Natural killer cell (primary cell): ENCODE data around the gene IPO4. TPM values are rescaled to one million over a fixed set of nuclear protein-coding genes. Genes with fewer than 3 reads are reported as not detected.

Experiments used
- ATAC-seq, 3 donors: fragments of 150-1000 bp in 2 of 3; fragments of 200-7000 bp in 1 of 3; cut with Tn5 transposase; 1 replicate in 1 of 3; 2 replicates in 2 of 3; pipeline ENCODE4 v1.10.0; 2021; ENCODE audit warnings: mild to moderate bottlenecking in 2 of 3, moderate library complexity in 2 of 3
- DNase-seq, 2 donors: peaks; one replicate each; pipeline versions ENCODE4 v3.0.0 to v3.0.0-alpha.2; 2013 to 2021; ENCODE audit warnings: mixed read lengths in 1 of 2
- H3K27ac ChIP-seq: one replicate; pipeline ENCODE4 v1.5.1; 2013; ENCODE audit warnings: mild to moderate bottlenecking, low read length
- H3K27me3 ChIP-seq: one replicate; pipeline ENCODE4 v1.6.1; 2013; ENCODE audit warnings: low read length; ENCODE audit not compliant: control insufficient read depth, insufficient read depth
- H3K36me3 ChIP-seq: one replicate; pipeline ENCODE4 v1.6.1; 2013; ENCODE audit warnings: low read length; ENCODE audit not compliant: control insufficient read depth, insufficient read depth
- H3K4me1 ChIP-seq: one replicate; pipeline ENCODE4 v1.6.1; 2013; ENCODE audit warnings: low read length; ENCODE audit not compliant: control insufficient read depth, insufficient read depth
- H3K4me3 ChIP-seq: one replicate; pipeline ENCODE4 v1.5.1; 2013; ENCODE audit warnings: low read length
- H3K9me3 ChIP-seq: one replicate; pipeline ENCODE4 v1.6.1; 2013; ENCODE audit warnings: low read length; ENCODE audit not compliant: control insufficient read depth, insufficient read depth
- H3K27ac Mint-ChIP-seq, 2 donors: one replicate each; pipeline ENCODE4 v1.8.0; 2022; ENCODE audit warnings: mild to moderate bottlenecking in 2 of 2, mixed read lengths in 2 of 2, moderate library complexity in 1 of 2
- H3K27me3 Mint-ChIP-seq, 2 donors: one replicate each; pipeline ENCODE4 v1.8.0; 2022; ENCODE audit warnings: low read depth in 2 of 2, mixed read lengths in 2 of 2
- H3K36me3 Mint-ChIP-seq: one replicate; pipeline ENCODE4 v1.8.0; 2022; ENCODE audit warnings: mixed read lengths
- H3K4me1 Mint-ChIP-seq, 2 donors: one replicate each; pipeline ENCODE4 v1.8.0; 2022; ENCODE audit warnings: mixed read lengths in 2 of 2
- H3K4me3 Mint-ChIP-seq: one replicate; pipeline ENCODE4 v1.8.0; 2022; ENCODE audit warnings: mild to moderate bottlenecking, moderate library complexity, mixed read lengths
- H3K9me3 Mint-ChIP-seq, 2 donors: one replicate each; pipeline ENCODE4 v1.8.0; 2022; ENCODE audit warnings: mixed read lengths in 2 of 2
- CTCF ChIP-seq: fragments of 200-600 bp; IDR thresholded peaks from one replicate; pipeline ENCODE4 v1.8.0; 2022; ENCODE audit warnings: antibody characterized with exemption
- WGBS: methylation state at CpG from one replicate; pipeline ENCODE4 v1.1.7; 2013; ENCODE audit warnings: missing lambda C conversion rate; ENCODE audit not compliant: insufficient coverage; 5-methylcytosine and 5-hydroxymethylcytosine counted together
- intact Hi-C: fragments of 100-400 bp; cut with micrococcal nuclease; formaldehyde crosslinking; loops from one replicate; pipeline ENCODE4 v1.14.2; 2022
- total RNA-seq, 4 donors: library from RNA; stranded (reverse); fragments of 120-200 nt in 1 of 4; gene quantifications; one replicate each; pipeline versions ENCODE4 v1.2.3 to v1.2.4, GENCODE V29; 2013 to 2022

IPO4 gene
- total RNA-seq, 3 donors from 2014 or later (not counting 1 experiment from before 2014, with no cell fraction given): 46.2 to 61.5 (median 51.9) TPM

DNA sequence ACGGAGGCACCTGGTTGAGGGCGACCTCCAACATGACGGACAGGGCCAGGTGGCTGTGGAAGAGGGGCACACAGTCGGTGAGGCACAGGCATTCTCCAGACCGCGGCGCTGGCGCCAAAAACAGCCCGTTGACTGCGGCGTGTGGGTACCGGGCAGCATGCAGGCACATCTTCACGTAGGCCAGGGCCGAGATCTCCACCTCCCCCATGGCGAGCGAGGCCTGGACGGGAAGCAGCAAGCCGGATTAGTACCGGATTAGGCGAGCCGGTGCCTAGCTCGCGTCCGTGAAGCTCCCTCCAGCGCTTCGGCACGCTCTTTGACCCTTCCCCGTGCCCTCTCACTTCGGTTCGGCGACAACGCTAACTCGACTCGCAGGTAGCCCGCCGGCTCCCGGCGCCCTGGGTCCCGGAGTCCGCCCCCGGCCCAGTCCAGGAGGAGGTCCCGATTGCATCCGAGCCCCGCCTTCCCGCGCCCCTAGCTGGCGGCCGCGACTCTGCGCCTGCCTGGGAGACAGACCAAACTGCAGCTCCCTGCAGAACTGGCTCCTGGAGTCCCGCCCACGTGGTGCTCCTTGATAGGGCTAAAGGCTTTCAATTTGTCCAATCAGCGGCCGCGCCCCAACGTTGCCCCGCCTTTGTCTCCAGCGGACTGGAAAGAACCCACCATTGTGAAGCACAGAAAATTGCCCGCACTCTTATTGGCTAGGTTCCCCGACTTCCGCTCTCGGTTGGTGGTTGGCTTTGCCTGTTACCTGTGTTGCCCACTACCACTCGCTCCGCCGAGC is 47.3 kb downstream of the IPO4 start, which contains the start of gene EMC9:
EMC9 (minus strand) TSS at position 495 of the 784 bp plus-strand sequence; CDS start at position 208, 287 bp downstream.
- TF ChIP-seq CTCF: peak; percentile 20
- H3K27ac ChIP-seq: peak within 1 kb of the TSS; percentile 75
- H3K9me3 ChIP-seq: no peaks in the 10 kb centered on the region
- H3K27me3 ChIP-seq: no peaks in the 10 kb centered on the region
- H3K4me1 Mint-ChIP-seq: peaks cover 54 to 73% of the 10 kb centered on the region in 2 donors
- intact Hi-C loops: loop anchor here (1.0 kb wide), 1 partner anchor 27 kb away; the partner anchor contains the start of genes DCAF11 and NRL
- H3K27me3 Mint-ChIP-seq: no peaks in the 10 kb centered on the region
- H3K4me3 Mint-ChIP-seq: peak within 1 kb of the TSS; percentile 73
- peak within 1 kb of the TSS; percentile 86 to 93 for H3K27ac Mint-ChIP-seq
- DNase-seq (peak; percentile 98 to 99), ATAC-seq (peak; percentile 89 to 97 (median 91))
- H3K9me3 Mint-ChIP-seq: no peaks in the 10 kb centered on the region
- peaks cover 7% of the 10 kb centered on the region for H3K36me3 Mint-ChIP-seq
- H3K4me3 ChIP-seq: peak within 1 kb of the TSS; percentile 59
- peaks cover 43% of the 10 kb centered on the region for H3K36me3 ChIP-seq
- H3K4me1 ChIP-seq: peaks cover 55% of the 10 kb centered on the region
- under 1% methylated on average over 65 of the region's 65 CpGs for WGBS

DNA sequence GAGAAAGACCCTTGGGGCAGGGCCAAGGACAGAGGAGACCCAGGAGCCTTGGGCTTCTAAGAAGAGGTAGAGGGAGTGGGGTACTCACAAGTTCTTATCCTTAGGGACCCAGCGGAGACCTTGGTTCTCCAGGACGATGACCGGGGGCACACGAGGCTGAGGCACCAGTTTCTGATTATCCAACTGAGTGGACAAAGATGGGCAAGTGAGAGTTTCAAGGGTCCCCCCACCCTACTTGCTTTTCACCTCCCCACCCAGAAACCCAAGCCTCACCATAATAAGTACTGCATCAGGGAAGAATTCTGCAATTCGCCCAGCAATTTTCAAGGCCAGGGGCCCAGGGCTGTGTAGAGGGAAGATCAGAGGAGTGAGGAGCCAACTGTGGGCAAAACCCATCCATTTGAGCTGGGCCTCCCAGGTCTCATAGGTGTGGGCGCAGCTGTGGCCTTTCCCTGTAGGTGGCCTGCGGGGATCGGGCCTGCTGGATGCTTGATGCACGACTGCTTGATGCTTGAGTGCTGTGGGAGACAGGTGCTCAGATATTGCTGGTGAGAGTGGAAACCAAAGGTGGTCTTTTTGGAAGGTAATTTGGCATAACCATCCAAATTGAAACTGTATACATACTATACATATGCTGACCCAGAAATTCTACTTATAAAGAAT is 49.2 kb downstream of the IPO4 start:
- H3K4me1 Mint-ChIP-seq: peaks cover 47 to 63% of the 10 kb centered on the region in 2 donors
- Histone ChIP-seq H3K4me1 (peaks cover 46% of the 10 kb centered on the region), H3K9me3 (no peaks in the 10 kb centered on the region), H3K27ac (no peak overlapping the region), H3K36me3 (peaks cover 40% of the 10 kb centered on the region), H3K27me3 (no peaks in the 10 kb centered on the region), H3K4me3 (no peak overlapping the region)
- H3K27ac Mint-ChIP-seq: peak overlapping the region; percentile 70 to 71
- no peaks in the 10 kb centered on the region for H3K9me3 Mint-ChIP-seq
- 91% methylated on average over 9 of the region's 9 CpGs for WGBS
- DNase-seq (peak in 1 of 2 donors; percentile 42), ATAC-seq (no peak)
- intact Hi-C loops: loop anchor here (10.0 kb wide), 1 partner anchor 1215 kb away; the partner anchor contains the start of gene PRMT5
- no peaks in the 10 kb centered on the region for H3K27me3 Mint-ChIP-seq
- TF ChIP-seq CTCF: no peak
- peak overlapping the region; percentile 63 for H3K4me3 Mint-ChIP-seq
- peaks cover 5% of the 10 kb centered on the region for H3K36me3 Mint-ChIP-seq

DNA sequence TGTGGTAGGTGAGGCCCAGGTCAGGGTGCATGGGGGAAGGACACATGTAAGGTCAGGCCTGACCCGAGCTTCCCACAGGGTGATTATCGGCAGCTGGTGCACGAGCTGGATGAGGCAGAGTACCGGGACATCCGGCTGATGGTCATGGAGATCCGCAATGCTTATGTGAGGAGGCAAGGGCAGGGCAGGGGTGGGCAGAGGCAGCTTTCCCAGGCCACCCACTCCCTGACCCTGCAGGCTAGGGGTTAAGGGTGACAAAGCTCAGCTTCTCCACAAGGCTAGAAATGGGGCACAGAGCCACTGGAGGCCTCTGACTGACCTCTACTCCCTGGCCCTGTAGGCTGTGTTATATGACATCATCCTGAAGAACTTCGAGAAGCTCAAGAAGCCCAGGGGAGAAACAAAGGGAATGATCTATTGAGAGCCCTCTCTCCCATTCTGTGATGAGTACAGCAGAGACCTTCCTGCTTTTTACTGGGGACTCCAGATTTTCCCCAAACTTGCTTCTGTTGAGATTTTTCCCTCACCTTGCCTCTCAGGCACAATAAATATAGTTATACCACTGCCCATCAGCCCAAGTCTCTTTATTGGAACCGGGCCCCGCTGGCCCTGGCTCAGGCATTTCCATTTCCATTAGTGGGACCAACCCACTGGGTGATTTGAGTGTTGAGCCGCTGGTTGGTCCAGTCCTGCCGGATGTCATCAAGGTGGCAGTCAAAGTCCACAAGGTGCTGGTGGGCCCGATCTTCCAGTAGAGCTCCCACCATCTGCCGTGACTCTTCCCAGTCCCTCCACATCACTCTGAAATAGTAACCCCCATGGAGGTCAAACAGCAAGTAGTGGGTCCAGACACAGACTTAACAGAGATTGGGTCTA is 50.0 kb downstream of the IPO4 start:
- Histone ChIP-seq H3K36me3 (peaks cover 32% of the 10 kb centered on the region), H3K9me3 (no peaks in the 10 kb centered on the region), H3K4me3 (no peak overlapping the region), H3K27ac (no peak overlapping the region), H3K27me3 (no peaks in the 10 kb centered on the region), H3K4me1 (peaks cover 46% of the 10 kb centered on the region)
- no peak for TF ChIP-seq CTCF
- no peaks in the 10 kb centered on the region for H3K36me3 Mint-ChIP-seq
- H3K27me3 Mint-ChIP-seq: no peaks in the 10 kb centered on the region
- H3K4me1 Mint-ChIP-seq: peaks cover 42 to 57% of the 10 kb centered on the region in 2 donors
- no peaks in the 10 kb centered on the region for H3K9me3 Mint-ChIP-seq
- no peak for ATAC-seq
- DNase-seq: no peak
- 95% methylated on average over 13 of the region's 13 CpGs for WGBS
- intact Hi-C loops: loop anchor here (10.0 kb wide), 1 partner anchor 1214 kb away; the partner anchor contains the start of gene PRMT5
- peak overlapping the region; percentile 70 to 71 for H3K27ac Mint-ChIP-seq
- H3K4me3 Mint-ChIP-seq: peak overlapping the region; percentile 63
